CD8-positive, alpha-beta memory T cell (primary cell): ENCODE data around the gene VWCE. TPM values are rescaled to one million over a fixed set of nuclear protein-coding genes. Genes with fewer than 3 reads are reported as not detected.

Experiments used
- CTCF ChIA-PET: fragments of 350-600 bp; sonication (Branson Sonifier 250); formaldehyde crosslinking; loops from one replicate; lab custom pipeline; 2021; ENCODE audit warnings: antibody characterized with exemption; lab: Charles Lee
- POLR2A ChIA-PET: fragments of 350-600 bp; sonication (Branson Sonifier 250); formaldehyde crosslinking; loops from one replicate; lab custom pipeline; 2021; ENCODE audit warnings: antibody characterized with exemption; lab: Charles Lee
- DNase-seq, 5 donors: peaks; one replicate each; pipeline versions ENCODE4 v3.0.0 to v3.0.0-alpha.2; 2020 to 2022; ENCODE audit warnings: mixed read lengths in 1 of 5
- H3K27ac ChIP-seq: one replicate; pipeline ENCODE4 v1.7.0; 2013; ENCODE audit warnings: low read depth, mild to moderate bottlenecking, low read length, moderate library complexity
- H3K27me3 ChIP-seq: 2 replicates; pipeline ENCODE4 v1.7.0; 2013; ENCODE audit warnings: low read length, mild to moderate bottlenecking; ENCODE audit not compliant: insufficient read depth, poor library complexity, severe bottlenecking
- H3K36me3 ChIP-seq: 2 replicates; pipeline ENCODE4 v1.7.0; 2013; ENCODE audit warnings: mild to moderate bottlenecking, low read length, moderate library complexity; ENCODE audit not compliant: insufficient read depth
- H3K4me1 ChIP-seq: 2 replicates; pipeline ENCODE4 v1.7.0; 2013; ENCODE audit warnings: mild to moderate bottlenecking, low read length, moderate library complexity; ENCODE audit not compliant: insufficient read depth
- H3K4me3 ChIP-seq: 2 replicates; pipeline ENCODE4 v1.7.0; 2013; ENCODE audit warnings: mild to moderate bottlenecking, low read length
- H3K9me3 ChIP-seq: 2 replicates; pipeline ENCODE4 v1.7.0; 2013; ENCODE audit warnings: mild to moderate bottlenecking, low read length
- H3K27ac Mint-ChIP-seq, 8 donors: one replicate each; pipeline ENCODE4 v1.8.0; 2020 to 2021; ENCODE audit warnings: mixed read lengths in 8 of 8, mild to moderate bottlenecking in 6 of 8, inconsistent platforms in 3 of 8, moderate library complexity in 3 of 8
- H3K27me3 Mint-ChIP-seq, 2 donors: one replicate each; pipeline ENCODE4 v1.8.0; 2020 to 2021; ENCODE audit warnings: mixed read lengths in 2 of 2, mild to moderate bottlenecking in 1 of 2, moderate library complexity in 1 of 2
- H3K36me3 Mint-ChIP-seq, 3 donors: one replicate each; pipeline ENCODE4 v1.8.0; 2020 to 2021; ENCODE audit warnings: mixed read lengths in 3 of 3, inconsistent platforms in 1 of 3, mild to moderate bottlenecking in 1 of 3
- H3K4me1 Mint-ChIP-seq, 3 donors: one replicate each; pipeline ENCODE4 v1.8.0; 2020 to 2021; ENCODE audit warnings: mixed read lengths in 3 of 3, inconsistent platforms in 1 of 3, mild to moderate bottlenecking in 1 of 3
- H3K4me3 Mint-ChIP-seq, 7 donors: one replicate each; pipeline ENCODE4 v1.8.0; 2020 to 2021; ENCODE audit warnings: mixed read lengths in 7 of 7, mild to moderate bottlenecking in 6 of 7, moderate library complexity in 4 of 7, inconsistent platforms in 2 of 7
- H3K9me3 Mint-ChIP-seq, 5 donors: one replicate each; pipeline ENCODE4 v1.8.0; 2020 to 2022; ENCODE audit warnings: mixed read lengths in 5 of 5, mild to moderate bottlenecking in 3 of 5, moderate library complexity in 2 of 5, inconsistent platforms in 1 of 5
- polyA plus RNA-seq: library from polyadenylated mRNA; unstranded; fragments of 300-500 nt; fragmentation: Illumina TruSeq; gene quantifications from one replicate; pipeline ENCODE4 v1.2.3, GENCODE V29; 2021
- total RNA-seq, 2 experiments: library from RNA; stranded (reverse); gene quantifications; one replicate each; pipeline ENCODE4 v1.2.3, GENCODE V29; 2021

The VWCE gene
- total and polyA plus RNA-seq, 3 experiments from 2014 or later: 11.3 to 12.4 TPM; not detected in 1

GRCh38 chr11:61327669-61328071 lies 32.6 kb upstream of the VWCE start:
- Mint-ChIP-seq H3K4me3 (no peak overlapping the region), H3K27me3 (no peaks in the 10 kb centered on the region), H3K36me3 (peaks cover 13 to 86% (median 31%) of the 10 kb centered on the region in 3 donors), H3K4me1 (peaks cover 44 to 53% (median 53%) of the 10 kb centered on the region in 3 donors), H3K27ac (peak overlapping the region in 3 of 8 donors; percentile 19 to 35 (median 32)), H3K9me3 (no peaks in the 10 kb centered on the region)
- Histone ChIP-seq H3K27ac (no peak overlapping the region), H3K9me3 (no peaks in the 10 kb centered on the region), H3K4me3 (no peak overlapping the region), H3K27me3 (no peaks in the 10 kb centered on the region), H3K4me1 (peaks cover 20% of the 10 kb centered on the region), H3K36me3 (peaks cover 58% of the 10 kb centered on the region)
- ChIA-PET CTCF (interaction anchor here (1.0 to 1.9 kb wide), 2 partner anchors 8 to 108 kb away, joined by 3 to 5 read pairs; no protein-coding TSS in a partner anchor), POLR2A (interaction anchor here (0.5 kb wide), 1 partner anchor 104 kb away, joined by 4 read pairs; no protein-coding TSS in a partner anchor)
- no peak for DNase-seq

DNA sequence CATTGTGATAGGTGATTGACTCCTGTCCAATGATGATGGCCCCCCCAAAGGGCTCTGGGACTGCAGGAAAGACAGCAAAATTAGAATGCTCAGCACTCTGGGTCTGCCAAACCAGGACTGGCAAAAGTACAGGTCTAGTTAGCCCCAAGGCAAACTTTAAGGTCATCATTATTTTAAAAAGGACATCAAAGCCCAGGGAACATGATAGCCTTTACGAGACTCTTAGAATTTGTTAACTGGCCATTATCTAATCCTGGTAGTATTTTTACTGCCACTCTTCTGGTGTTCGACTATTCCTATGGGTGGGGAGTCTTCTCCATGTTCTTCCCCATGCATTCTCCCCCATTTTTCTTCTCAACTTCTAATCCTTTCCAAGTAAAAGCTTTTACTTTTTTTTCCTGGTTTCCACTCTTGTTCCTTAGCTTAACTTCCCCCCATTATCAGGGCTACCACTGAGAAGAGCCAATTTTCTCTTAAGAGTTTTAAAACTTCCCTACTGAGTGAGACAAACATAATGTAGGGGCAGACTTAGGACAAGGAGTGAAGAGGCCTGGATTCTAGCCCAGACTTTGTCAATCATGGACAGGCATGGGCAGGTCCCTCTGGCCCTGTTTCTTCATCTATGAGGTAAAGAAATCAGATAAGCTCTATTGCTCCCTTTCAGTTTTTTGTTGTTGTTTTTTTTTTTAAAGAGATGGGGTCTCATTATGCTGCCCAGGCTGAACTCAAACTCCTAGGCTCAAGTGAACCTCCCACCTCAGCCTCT lies 30.7 kb upstream of the VWCE start:
- Histone ChIP-seq H3K4me1 (peaks cover 3% of the 10 kb centered on the region), H3K9me3 (no peaks in the 10 kb centered on the region), H3K27ac (no peak overlapping the region), H3K36me3 (peaks cover 76% of the 10 kb centered on the region), H3K4me3 (no peak overlapping the region), H3K27me3 (no peaks in the 10 kb centered on the region)
- Mint-ChIP-seq H3K27me3 (no peaks in the 10 kb centered on the region), H3K4me1 (peaks cover 27 to 35% (median 34%) of the 10 kb centered on the region in 3 donors), H3K36me3 (peaks cover 23 to 88% (median 38%) of the 10 kb centered on the region in 3 donors), H3K9me3 (no peaks in the 10 kb centered on the region), H3K27ac (no peak overlapping the region), H3K4me3 (no peak overlapping the region)
- no peak for DNase-seq
- CTCF ChIA-PET: interaction anchor here (2.9 kb wide), 1 partner anchor 10 kb away, joined by 12 read pairs; no protein-coding TSS in a partner anchor
- POLR2A ChIA-PET: no interaction called here

GRCh38 chr11:61315260-61315659 lies 20.1 kb upstream of the VWCE start:
- H3K4me3 Mint-ChIP-seq: no peak overlapping the region
- no peak overlapping the region for H3K27ac ChIP-seq
- ChIA-PET CTCF (interaction anchor here (0.9 kb wide), 1 partner anchor 22 kb away, joined by 3 read pairs; no protein-coding TSS in a partner anchor), POLR2A (no interaction called here)
- no peak overlapping the region for H3K4me3 ChIP-seq
- H3K4me1 Mint-ChIP-seq: peaks cover 0 to 1% (median 0%) of the 10 kb centered on the region in 3 donors
- no peaks in the 10 kb centered on the region for H3K27me3 ChIP-seq
- H3K4me1 ChIP-seq: no peaks in the 10 kb centered on the region
- DNase-seq: no peak
- H3K9me3 ChIP-seq: no peaks in the 10 kb centered on the region
- H3K36me3 ChIP-seq: peaks cover 51% of the 10 kb centered on the region
- H3K36me3 Mint-ChIP-seq: peaks cover 4 to 43% (median 22%) of the 10 kb centered on the region in 3 donors
- no peaks in the 10 kb centered on the region for H3K9me3 Mint-ChIP-seq
- H3K27me3 Mint-ChIP-seq: no peaks in the 10 kb centered on the region
- no peak overlapping the region for H3K27ac Mint-ChIP-seq

DNA sequence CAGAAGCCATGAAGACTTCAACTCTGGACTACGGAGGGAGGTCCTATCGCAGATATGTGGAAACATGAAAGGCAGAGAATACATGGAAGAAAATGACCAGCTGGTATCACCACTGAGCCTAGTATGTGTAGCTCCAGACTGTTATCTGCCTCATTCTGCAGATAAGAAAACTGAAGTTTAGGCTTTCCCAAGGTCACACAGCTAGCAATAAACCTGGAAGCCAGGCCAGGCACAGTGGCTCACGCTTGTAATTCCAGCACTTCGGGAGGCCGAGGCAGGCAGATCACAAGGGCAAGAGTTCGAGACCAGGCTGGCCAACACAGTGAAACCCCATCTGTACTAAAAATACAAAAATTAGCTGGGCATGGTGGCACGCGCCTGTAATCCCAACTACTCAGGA lies 15.6 kb upstream of the VWCE start:
- Mint-ChIP-seq H3K4me3 (no peak overlapping the region), H3K9me3 (no peaks in the 10 kb centered on the region), H3K27me3 (no peaks in the 10 kb centered on the region), H3K4me1 (peaks cover 0 to 1% (median 0%) of the 10 kb centered on the region in 3 donors), H3K27ac (peak overlapping the region in 1 of 8 donors; percentile 61), H3K36me3 (peaks cover 3 to 22% (median 8%) of the 10 kb centered on the region in 3 donors)
- no peaks in the 10 kb centered on the region for H3K9me3 ChIP-seq
- H3K36me3 ChIP-seq: peaks cover 76% of the 10 kb centered on the region
- no peaks in the 10 kb centered on the region for H3K4me1 ChIP-seq
- POLR2A ChIA-PET: no interaction called here
- H3K27me3 ChIP-seq: no peaks in the 10 kb centered on the region
- H3K4me3 ChIP-seq: no peak overlapping the region
- H3K27ac ChIP-seq: no peak overlapping the region
- no peak for DNase-seq
- CTCF ChIA-PET: no interaction called here

DNA sequence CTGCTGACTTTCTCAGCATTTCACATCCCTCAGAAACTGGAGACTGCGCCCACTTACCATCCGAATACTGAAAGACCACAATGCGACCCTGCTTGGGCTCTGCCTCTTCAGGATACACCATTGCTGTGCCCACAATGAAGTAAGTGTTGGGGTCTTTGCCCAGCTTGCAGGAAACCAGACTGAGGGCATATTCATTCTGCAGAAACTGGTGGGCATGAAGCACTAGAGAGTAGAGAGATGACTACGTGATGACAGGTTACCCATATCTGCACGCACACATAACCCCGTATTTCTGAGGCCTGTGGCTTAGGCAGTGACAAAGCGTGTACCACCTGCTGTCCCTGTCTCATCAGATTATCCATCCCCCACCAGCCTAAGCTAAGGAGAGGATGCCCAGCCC lies 14.6 kb upstream of the VWCE start:
- H3K27me3 Mint-ChIP-seq: no peaks in the 10 kb centered on the region
- peaks cover 0 to 24% (median 10%) of the 10 kb centered on the region in 3 donors for H3K36me3 Mint-ChIP-seq
- ChIA-PET CTCF (interaction anchor here (1.4 kb wide), 1 partner anchor 26 kb away, joined by 6 read pairs; no protein-coding TSS in a partner anchor), POLR2A (interaction anchor here (0.5 to 0.6 kb wide), 2 partner anchors 13 to 131 kb away, joined by 3 to 4 read pairs; no protein-coding TSS in a partner anchor)
- no peak for DNase-seq
- Histone ChIP-seq H3K9me3 (no peaks in the 10 kb centered on the region), H3K27me3 (no peaks in the 10 kb centered on the region), H3K4me1 (no peaks in the 10 kb centered on the region), H3K27ac (no peak overlapping the region), H3K4me3 (no peak overlapping the region), H3K36me3 (peaks cover 76% of the 10 kb centered on the region)
- H3K4me1 Mint-ChIP-seq: peaks cover 0 to 1% (median 0%) of the 10 kb centered on the region in 3 donors
- H3K27ac Mint-ChIP-seq: peak overlapping the region in 2 of 8 donors; percentile 21 to 61
- no peaks in the 10 kb centered on the region for H3K9me3 Mint-ChIP-seq
- H3K4me3 Mint-ChIP-seq: no peak overlapping the region

GRCh38 chr11:61309141-61309540 lies 14.0 kb upstream of the VWCE start:
- no peak for DNase-seq
- no peak overlapping the region for H3K4me3 Mint-ChIP-seq
- peaks cover 0 to 1% (median 0%) of the 10 kb centered on the region in 3 donors for H3K4me1 Mint-ChIP-seq
- H3K27me3 ChIP-seq: no peaks in the 10 kb centered on the region
- peaks cover 0 to 26% (median 14%) of the 10 kb centered on the region in 3 donors for H3K36me3 Mint-ChIP-seq
- no peaks in the 10 kb centered on the region for H3K4me1 ChIP-seq
- H3K9me3 Mint-ChIP-seq: no peaks in the 10 kb centered on the region
- no peak overlapping the region for H3K27ac ChIP-seq
- ChIA-PET POLR2A (interaction anchor here (0.5 kb wide), 1 partner anchor 12 kb away, joined by 4 read pairs; no protein-coding TSS in a partner anchor), CTCF (interaction anchor here (1.4 kb wide), 1 partner anchor 27 kb away, joined by 6 read pairs; no protein-coding TSS in a partner anchor)
- peaks cover 71% of the 10 kb centered on the region for H3K36me3 ChIP-seq
- H3K9me3 ChIP-seq: no peaks in the 10 kb centered on the region
- H3K4me3 ChIP-seq: no peak overlapping the region
- H3K27ac Mint-ChIP-seq: no peak overlapping the region
- no peaks in the 10 kb centered on the region for H3K27me3 Mint-ChIP-seq

DNA sequence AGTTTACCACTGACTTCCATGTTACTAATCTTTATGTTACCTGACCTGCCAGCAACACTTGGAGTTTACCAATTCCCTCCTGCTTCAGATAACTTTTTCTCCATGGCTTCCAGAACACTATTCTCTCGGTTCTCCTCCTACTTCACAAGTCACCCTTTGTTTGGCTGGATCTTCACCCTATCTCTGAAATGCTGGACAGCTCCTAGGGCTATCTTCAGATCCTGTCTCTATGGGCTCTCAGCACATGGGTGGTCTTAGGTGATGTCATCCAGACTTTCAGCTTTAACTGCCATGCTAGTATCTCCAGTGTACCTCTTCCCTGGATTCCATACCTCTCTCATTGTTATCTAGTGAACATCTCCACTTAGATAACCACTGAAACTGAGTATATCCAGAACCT lies 12.2 kb upstream of the VWCE start:
- Histone ChIP-seq H3K4me3 (no peak overlapping the region), H3K27ac (no peak overlapping the region), H3K4me1 (no peaks in the 10 kb centered on the region), H3K9me3 (no peaks in the 10 kb centered on the region), H3K27me3 (no peaks in the 10 kb centered on the region), H3K36me3 (peaks cover 70% of the 10 kb centered on the region)
- Mint-ChIP-seq H3K4me3 (no peak overlapping the region), H3K27me3 (no peaks in the 10 kb centered on the region), H3K36me3 (peaks cover 0 to 31% (median 24%) of the 10 kb centered on the region in 3 donors), H3K4me1 (no peaks in the 10 kb centered on the region), H3K27ac (no peak overlapping the region), H3K9me3 (no peaks in the 10 kb centered on the region)
- no peak for DNase-seq
- CTCF ChIA-PET: interaction anchor here (1.8 kb wide), 1 partner anchor 78 kb away, joined by 7 read pairs; no protein-coding TSS in a partner anchor
- POLR2A ChIA-PET: no interaction called here

DNA sequence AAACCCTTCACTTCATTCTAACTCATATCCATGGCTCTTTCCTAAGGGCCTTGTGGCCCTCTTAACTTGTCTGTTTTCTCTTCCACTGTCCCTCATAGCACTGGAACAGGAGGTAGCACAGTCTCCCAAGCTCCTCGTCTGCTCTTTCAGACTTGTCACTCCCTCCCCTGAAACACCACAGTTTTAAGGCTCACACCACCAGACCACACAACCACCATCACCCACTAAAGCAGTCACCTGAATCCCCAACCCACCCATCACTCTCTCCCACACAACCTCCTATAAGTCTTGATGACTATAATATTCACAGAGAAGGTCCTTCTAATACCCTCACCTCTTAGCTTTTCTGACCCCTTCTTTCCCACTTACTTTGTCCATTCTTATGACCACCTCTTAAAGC lies 11.1 kb upstream of the VWCE start:
- ChIA-PET POLR2A (interaction anchor here (0.5 kb wide), 1 partner anchor 18 kb away, joined by 6 read pairs; no protein-coding TSS in a partner anchor), CTCF (interaction anchor here (1.8 kb wide), 1 partner anchor 79 kb away, joined by 7 read pairs; no protein-coding TSS in a partner anchor)

More for the DNA sequence above, 11.1 kb upstream of the VWCE start:
- Histone ChIP-seq H3K27ac (no peak overlapping the region), H3K4me1 (no peaks in the 10 kb centered on the region), H3K4me3 (no peak overlapping the region), H3K9me3 (no peaks in the 10 kb centered on the region), H3K27me3 (no peaks in the 10 kb centered on the region), H3K36me3 (peaks cover 71% of the 10 kb centered on the region)
- H3K27me3 Mint-ChIP-seq: no peaks in the 10 kb centered on the region
- H3K4me3 Mint-ChIP-seq: no peak overlapping the region
- DNase-seq: no peak
- peaks cover 7 to 42% (median 26%) of the 10 kb centered on the region in 3 donors for H3K36me3 Mint-ChIP-seq
- H3K27ac Mint-ChIP-seq: no peak overlapping the region
- no peaks in the 10 kb centered on the region for H3K4me1 Mint-ChIP-seq
- no peaks in the 10 kb centered on the region for H3K9me3 Mint-ChIP-seq
